Measurements from ENCODE around the gene SLC25A28.

Gene SLC25A28

GRCh38 chr10:99619851-99620710, at the start of gene SLC25A28:
TSS of gene SLC25A28 (minus strand) at chr10:99620439. CDS start at chr10:99620335, 104 bp downstream.
- peak; percentile 98 for DNase-seq

GRCh38 chr10:99667108-99667751, 47.0 kb upstream of the SLC25A28 start:
- no peak for DNase-seq

GRCh38 chr10:99665304-99665703, 45.1 kb upstream of the SLC25A28 start:
- no peak for DNase-seq

- no peak for DNase-seq
Observed at GRCh38 chr10:99661377-99661763, 41.1 kb upstream of the SLC25A28 start.

- no peak for DNase-seq
Observed at GRCh38 chr10:99660662-99661376, 40.6 kb upstream of the SLC25A28 start.

- no peak for DNase-seq
Observed at GRCh38 chr10:99659868-99660366, 39.7 kb upstream of the SLC25A28 start.

GRCh38 chr10:99659031-99659867, 39.0 kb upstream of the SLC25A28 start, which contains the start of gene ENTPD7:
TSS of gene ENTPD7 (plus strand) at chr10:99659509. CDS start at chr10:99659957, 448 bp downstream.
- DNase-seq: peak; percentile 96

GRCh38 chr10:99658622-99659030, 38.4 kb upstream of the SLC25A28 start:
- DNase-seq: peak; percentile 44

- no peak for DNase-seq
Observed at GRCh38 chr10:99656199-99657064, 36.2 kb upstream of the SLC25A28 start.

- DNase-seq: no peak
Observed at GRCh38 chr10:99654390-99655175, 34.3 kb upstream of the SLC25A28 start.

- no peak for DNase-seq
Observed at GRCh38 chr10:99652800-99653390, 32.7 kb upstream of the SLC25A28 start.

GRCh38 chr10:99648717-99649116, 28.5 kb upstream of the SLC25A28 start:
- DNase-seq: no peak

- DNase-seq: no peak
Observed at GRCh38 chr10:99647601-99648151, 27.4 kb upstream of the SLC25A28 start.

- DNase-seq: no peak
Observed at GRCh38 chr10:99633832-99634231, 13.6 kb upstream of the SLC25A28 start.

- DNase-seq: no peak
Observed at GRCh38 chr10:99631496-99631895, 11.3 kb upstream of the SLC25A28 start.

GRCh38 chr10:99630991-99631390, 10.8 kb upstream of the SLC25A28 start:
- no peak for DNase-seq

- DNase-seq: no peak
Observed at GRCh38 chr10:99630433-99630832, 10.2 kb upstream of the SLC25A28 start.

GRCh38 chr10:99629625-99629978, 9.4 kb upstream of the SLC25A28 start:
- DNase-seq: no peak

- DNase-seq: no peak
Observed at GRCh38 chr10:99628923-99629624, 8.8 kb upstream of the SLC25A28 start.

All from NCI-H69 (cell line).